ENCODE results near the gene SBNO1.

SBNO1 gene

GRCh38 chr12:123293178-123293760 is 71.4 kb downstream of the SBNO1 start:
- no peak overlapping the region for H2AFZ ChIP-seq (ENCODE audit: low read depth, low read length)
- H3K9me3 ChIP-seq (ENCODE audit: low read length) = no peaks in the 10 kb centered on the region
- H3K36me3 ChIP-seq (ENCODE audit: insufficient read depth, low read length) = peaks cover 65% of the 10 kb centered on the region
- H3K4me1 ChIP-seq (ENCODE audit: insufficient read depth, low read length) = no peaks in the 10 kb centered on the region
- no peaks in the 10 kb centered on the region for H3K27me3 ChIP-seq (ENCODE audit: insufficient read depth, low read length)
- no peak overlapping the region for H3K4me3 ChIP-seq (ENCODE audit: low read length)

GRCh38 chr12:123289911-123290310 is 74.7 kb downstream of the SBNO1 start:
- no peak overlapping the region for H3K4me3 ChIP-seq (ENCODE audit: low read length)
- peaks cover 8% of the 10 kb centered on the region for H3K4me1 ChIP-seq (ENCODE audit: insufficient read depth, low read length)
- no peaks in the 10 kb centered on the region for H3K27me3 ChIP-seq (ENCODE audit: insufficient read depth, low read length)
- H3K9me3 ChIP-seq (ENCODE audit: low read length) = no peaks in the 10 kb centered on the region
- H3K36me3 ChIP-seq (ENCODE audit: insufficient read depth, low read length) = peaks cover 40% of the 10 kb centered on the region
- H2AFZ ChIP-seq (ENCODE audit: low read depth, low read length) = no peak overlapping the region

- Histone ChIP-seq H3K4me1 (ENCODE audit: insufficient read depth, low read length) (peaks cover 8% of the 10 kb centered on the region), H3K9me3 (ENCODE audit: low read length) (no peaks in the 10 kb centered on the region), H2AFZ (ENCODE audit: low read depth, low read length) (no peak overlapping the region), H3K4me3 (ENCODE audit: low read length) (no peak overlapping the region), H3K36me3 (ENCODE audit: insufficient read depth, low read length) (peaks cover 31% of the 10 kb centered on the region), H3K27me3 (ENCODE audit: insufficient read depth, low read length) (no peaks in the 10 kb centered on the region)
Observed at GRCh38 chr12:123288751-123289346, 75.8 kb downstream of the SBNO1 start.

GRCh38 chr12:123286652-123287373 is 77.8 kb downstream of the SBNO1 start:
- Histone ChIP-seq H3K4me1 (ENCODE audit: insufficient read depth, low read length) (peaks cover 8% of the 10 kb centered on the region), H3K9me3 (ENCODE audit: low read length) (no peaks in the 10 kb centered on the region), H3K27me3 (ENCODE audit: insufficient read depth, low read length) (no peaks in the 10 kb centered on the region), H3K4me3 (ENCODE audit: low read length) (no peak overlapping the region), H3K36me3 (ENCODE audit: insufficient read depth, low read length) (peaks cover 14% of the 10 kb centered on the region), H2AFZ (ENCODE audit: low read depth, low read length) (no peak overlapping the region)

GRCh38 chr12:123284669-123285068 is 80.0 kb downstream of the SBNO1 start:
- peaks cover 8% of the 10 kb centered on the region for H3K36me3 ChIP-seq (ENCODE audit: insufficient read depth, low read length)
- H2AFZ ChIP-seq (ENCODE audit: low read depth, low read length) = no peak overlapping the region
- H3K27me3 ChIP-seq (ENCODE audit: insufficient read depth, low read length) = no peaks in the 10 kb centered on the region
- H3K4me3 ChIP-seq (ENCODE audit: low read length) = no peak overlapping the region
- no peaks in the 10 kb centered on the region for H3K9me3 ChIP-seq (ENCODE audit: low read length)
- H3K4me1 ChIP-seq (ENCODE audit: insufficient read depth, low read length) = peaks cover 8% of the 10 kb centered on the region

- no peak overlapping the region for H2AFZ ChIP-seq (ENCODE audit: low read depth, low read length)
- no peaks in the 10 kb centered on the region for H3K27me3 ChIP-seq (ENCODE audit: insufficient read depth, low read length)
- no peaks in the 10 kb centered on the region for H3K9me3 ChIP-seq (ENCODE audit: low read length)
- H3K4me1 ChIP-seq (ENCODE audit: insufficient read depth, low read length) = peaks cover 8% of the 10 kb centered on the region
- H3K36me3 ChIP-seq (ENCODE audit: insufficient read depth, low read length) = no peaks in the 10 kb centered on the region
- H3K4me3 ChIP-seq (ENCODE audit: low read length) = no peak overlapping the region
Observed at GRCh38 chr12:123283461-123283860, 81.2 kb downstream of the SBNO1 start.

GRCh38 chr12:123282111-123282510 is 82.5 kb downstream of the SBNO1 start:
- no peaks in the 10 kb centered on the region for H3K9me3 ChIP-seq (ENCODE audit: low read length)
- no peak overlapping the region for H3K4me3 ChIP-seq (ENCODE audit: low read length)
- no peaks in the 10 kb centered on the region for H3K36me3 ChIP-seq (ENCODE audit: insufficient read depth, low read length)
- H2AFZ ChIP-seq (ENCODE audit: low read depth, low read length) = no peak overlapping the region
- H3K27me3 ChIP-seq (ENCODE audit: insufficient read depth, low read length) = no peaks in the 10 kb centered on the region
- peaks cover 7% of the 10 kb centered on the region for H3K4me1 ChIP-seq (ENCODE audit: insufficient read depth, low read length)

GRCh38 chr12:123280971-123281370 is 83.7 kb downstream of the SBNO1 start:
- H2AFZ ChIP-seq (ENCODE audit: low read depth, low read length) = no peak overlapping the region
- no peaks in the 10 kb centered on the region for H3K27me3 ChIP-seq (ENCODE audit: insufficient read depth, low read length)
- no peaks in the 10 kb centered on the region for H3K4me1 ChIP-seq (ENCODE audit: insufficient read depth, low read length)
- no peaks in the 10 kb centered on the region for H3K36me3 ChIP-seq (ENCODE audit: insufficient read depth, low read length)
- no peak overlapping the region for H3K4me3 ChIP-seq (ENCODE audit: low read length)
- H3K9me3 ChIP-seq (ENCODE audit: low read length) = no peaks in the 10 kb centered on the region

- H3K4me1 ChIP-seq (ENCODE audit: insufficient read depth, low read length) = peaks cover under 1% of the 10 kb centered on the region
- H3K4me3 ChIP-seq (ENCODE audit: low read length) = no peak overlapping the region
- H2AFZ ChIP-seq (ENCODE audit: low read depth, low read length) = no peak overlapping the region
- H3K27me3 ChIP-seq (ENCODE audit: insufficient read depth, low read length) = no peaks in the 10 kb centered on the region
- H3K9me3 ChIP-seq (ENCODE audit: low read length) = no peaks in the 10 kb centered on the region
- no peaks in the 10 kb centered on the region for H3K36me3 ChIP-seq (ENCODE audit: insufficient read depth, low read length)
Observed at GRCh38 chr12:123278101-123278627, 86.5 kb downstream of the SBNO1 start.

- no peak overlapping the region for H3K4me3 ChIP-seq (ENCODE audit: low read length)
- no peaks in the 10 kb centered on the region for H3K9me3 ChIP-seq (ENCODE audit: low read length)
- H3K36me3 ChIP-seq (ENCODE audit: insufficient read depth, low read length) = no peaks in the 10 kb centered on the region
- peaks cover 30% of the 10 kb centered on the region for H3K4me1 ChIP-seq (ENCODE audit: insufficient read depth, low read length)
- H3K27me3 ChIP-seq (ENCODE audit: insufficient read depth, low read length) = no peaks in the 10 kb centered on the region
- no peak overlapping the region for H2AFZ ChIP-seq (ENCODE audit: low read depth, low read length)
Observed at GRCh38 chr12:123273166-123273565, 91.5 kb downstream of the SBNO1 start.

- Histone ChIP-seq H3K36me3 (ENCODE audit: insufficient read depth, low read length) (peaks cover 14% of the 10 kb centered on the region), H2AFZ (ENCODE audit: low read depth, low read length) (no peak overlapping the region), H3K9me3 (ENCODE audit: low read length) (no peaks in the 10 kb centered on the region), H3K27me3 (ENCODE audit: insufficient read depth, low read length) (no peaks in the 10 kb centered on the region), H3K4me3 (ENCODE audit: low read length) (peak overlapping the region; percentile 67), H3K4me1 (ENCODE audit: insufficient read depth, low read length) (peaks cover 30% of the 10 kb centered on the region)
Observed at GRCh38 chr12:123271001-123271668, 93.5 kb downstream of the SBNO1 start.

- no peak overlapping the region for H2AFZ ChIP-seq (ENCODE audit: low read depth, low read length)
- peaks cover 20% of the 10 kb centered on the region for H3K36me3 ChIP-seq (ENCODE audit: insufficient read depth, low read length)
- H3K4me3 ChIP-seq (ENCODE audit: low read length) = peak overlapping the region; percentile 67
- no peaks in the 10 kb centered on the region for H3K27me3 ChIP-seq (ENCODE audit: insufficient read depth, low read length)
- peaks cover 30% of the 10 kb centered on the region for H3K4me1 ChIP-seq (ENCODE audit: insufficient read depth, low read length)
- H3K9me3 ChIP-seq (ENCODE audit: low read length) = no peaks in the 10 kb centered on the region
Observed at GRCh38 chr12:123270214-123271000, 94.2 kb downstream of the SBNO1 start.
